D341Med (cell line): ENCODE results near the gene HEATR5A.
"Not testable (repeated sequence)": the region's sequence is repeated elsewhere in the genome, so short reads cannot be mapped to it uniquely, and the experiment has no call there.

Experiments
- DNase-seq: peaks from one replicate; pipeline ENCODE4 v3.0.0; 2012; ENCODE audit warnings: low spot score

Gene HEATR5A

DNA sequence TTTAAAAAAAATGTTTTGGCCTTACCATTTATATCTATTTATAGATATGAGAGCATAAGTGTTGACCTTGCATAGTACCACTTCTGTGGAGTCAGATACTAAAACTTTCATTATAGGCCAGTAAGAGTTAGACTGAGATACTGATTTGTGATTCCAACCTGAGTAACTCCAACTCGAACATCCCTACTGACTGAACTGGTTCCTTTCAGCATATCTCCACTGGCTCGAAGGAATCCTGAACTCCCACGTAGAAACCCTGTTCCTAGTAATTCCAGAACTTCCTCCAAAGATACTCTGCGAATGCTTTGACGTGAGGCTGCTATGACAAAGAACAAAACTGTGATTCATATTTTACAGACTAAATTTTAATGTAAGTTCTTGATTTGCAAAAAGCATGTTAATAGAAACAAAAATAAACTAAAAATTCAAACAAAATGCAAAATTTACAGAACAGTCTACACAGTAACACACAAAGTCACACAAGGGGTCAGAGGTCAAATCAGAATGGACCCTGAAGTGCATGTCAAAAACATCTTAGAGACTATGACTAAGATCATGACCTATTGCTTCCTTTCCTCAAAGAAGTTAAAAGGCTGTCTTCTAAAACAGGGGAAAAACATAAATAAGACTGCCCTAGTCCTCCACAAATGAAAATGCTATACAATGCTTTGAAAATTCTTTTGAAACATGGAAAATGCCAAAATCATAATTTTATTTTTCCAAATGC, 31.5 kb downstream of the HEATR5A start:
- no peak for DNase-seq

DNA sequence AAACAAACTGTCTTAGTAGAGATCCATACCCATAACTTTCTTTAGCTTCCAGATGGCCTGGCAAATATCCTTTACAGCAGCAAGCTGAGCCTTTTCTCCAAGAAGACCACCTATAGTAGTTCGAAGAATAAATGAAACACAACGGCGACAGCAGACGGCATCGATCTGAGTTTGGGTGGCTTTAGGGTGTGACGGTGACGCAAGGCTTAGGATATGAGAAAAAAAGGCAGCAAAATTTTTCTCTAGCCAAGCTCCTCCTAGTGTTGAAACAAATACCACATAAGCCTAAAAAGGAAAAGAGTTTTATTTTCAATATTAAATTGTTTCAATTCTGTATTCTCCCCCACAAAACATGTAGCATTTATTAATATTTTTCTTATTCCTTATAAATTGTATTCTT, 33.3 kb downstream of the HEATR5A start:
- DNase-seq, result no peak

DNA sequence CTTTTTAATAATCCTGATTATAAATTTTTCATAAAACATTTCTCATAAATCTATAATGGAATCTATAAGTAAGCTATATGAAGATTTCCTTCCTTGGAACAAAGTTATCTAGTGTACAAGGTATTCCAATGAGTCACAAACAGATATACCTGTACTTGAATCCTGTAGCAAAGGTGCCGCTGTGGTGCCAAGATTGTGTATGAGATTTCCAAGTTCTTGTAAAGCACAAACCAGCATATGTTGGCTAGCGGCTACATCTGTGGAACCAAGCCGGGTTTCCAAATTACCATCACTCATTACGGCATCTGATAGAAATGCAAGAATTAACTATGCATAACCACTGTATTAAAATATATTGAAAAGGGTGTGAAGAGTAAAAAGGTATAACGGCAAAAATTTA, 34.1 kb downstream of the HEATR5A start:
- DNase-seq, result no peak

DNA sequence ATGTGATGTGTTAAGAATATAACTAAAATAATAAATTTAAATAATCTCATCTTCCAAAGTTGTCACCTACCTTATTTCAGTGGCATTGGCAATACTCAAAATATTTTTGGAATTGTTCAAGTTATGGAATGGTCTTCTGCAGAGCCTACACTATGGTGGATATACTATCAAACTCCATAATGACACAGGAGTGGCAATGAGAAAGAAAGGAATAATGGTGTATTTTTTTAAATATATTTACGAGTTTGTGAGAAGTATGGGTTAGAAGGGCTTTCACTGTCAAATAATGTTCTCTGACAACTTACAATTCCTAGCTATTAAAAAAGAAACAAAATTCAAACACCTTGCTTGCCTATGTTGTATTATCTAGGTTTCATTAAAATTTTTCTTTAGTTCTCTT, 38.1 kb downstream of the HEATR5A start:
- no peak for DNase-seq

DNA sequence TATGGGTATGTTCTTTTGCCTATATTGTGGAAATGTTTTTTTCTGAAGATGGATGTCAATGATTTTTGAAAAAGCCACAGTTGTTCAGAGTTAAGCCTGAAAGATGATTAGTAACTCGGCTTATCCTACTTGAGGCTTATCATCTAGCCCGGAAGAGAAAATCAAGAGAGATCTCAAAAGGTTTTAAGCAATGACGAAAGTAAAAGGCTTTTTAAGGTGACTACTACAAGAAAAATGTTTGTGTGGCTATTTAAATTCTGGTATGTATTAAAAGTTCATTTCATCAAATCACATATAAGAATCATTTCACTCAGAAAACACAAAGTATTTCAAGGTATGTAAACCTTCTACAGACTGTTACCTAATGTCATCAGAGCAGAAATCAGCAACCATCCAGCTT, 40.2 kb downstream of the HEATR5A start:
- DNase-seq, result peak; percentile 29

DNA sequence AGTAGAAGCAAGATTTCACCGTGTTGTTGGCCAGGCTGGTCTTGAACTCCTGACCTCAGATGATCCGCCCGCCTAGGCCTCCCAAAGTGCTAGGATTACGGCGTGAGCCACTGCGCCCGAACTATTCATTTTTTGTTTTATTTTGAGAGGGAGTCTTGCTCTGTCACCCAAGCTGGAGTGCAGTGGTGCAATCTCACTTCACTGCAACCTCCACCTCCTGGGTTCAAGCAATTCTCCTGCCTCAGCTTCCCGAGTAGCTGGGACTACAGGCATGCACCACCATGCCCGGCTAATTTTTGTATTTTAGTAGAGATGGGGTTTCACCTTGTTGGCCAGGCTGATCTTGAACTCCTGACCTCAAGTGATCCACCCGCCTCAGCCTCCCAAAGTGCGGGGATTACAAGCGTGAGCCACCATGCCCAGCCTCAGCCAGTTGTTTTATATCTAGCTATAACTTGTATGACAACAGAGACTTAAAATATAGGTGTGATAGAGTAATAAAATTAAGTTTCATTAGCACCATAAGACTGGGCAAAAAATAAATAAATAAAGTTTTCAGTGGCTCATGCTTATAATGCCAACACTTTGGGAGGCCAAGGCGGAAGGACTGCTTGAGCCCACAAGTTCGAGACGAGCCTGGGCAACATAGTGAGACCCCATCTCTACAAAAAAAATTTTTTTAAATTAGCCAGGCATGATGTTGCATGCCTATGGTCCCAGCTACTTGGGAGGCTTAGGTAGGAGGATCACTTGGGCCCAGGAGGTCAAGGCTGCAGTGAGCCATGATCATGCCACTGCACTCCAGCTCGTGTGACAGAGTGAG, 41.0 kb downstream of the HEATR5A start:
- DNase-seq, result not testable (repeated sequence)

DNA sequence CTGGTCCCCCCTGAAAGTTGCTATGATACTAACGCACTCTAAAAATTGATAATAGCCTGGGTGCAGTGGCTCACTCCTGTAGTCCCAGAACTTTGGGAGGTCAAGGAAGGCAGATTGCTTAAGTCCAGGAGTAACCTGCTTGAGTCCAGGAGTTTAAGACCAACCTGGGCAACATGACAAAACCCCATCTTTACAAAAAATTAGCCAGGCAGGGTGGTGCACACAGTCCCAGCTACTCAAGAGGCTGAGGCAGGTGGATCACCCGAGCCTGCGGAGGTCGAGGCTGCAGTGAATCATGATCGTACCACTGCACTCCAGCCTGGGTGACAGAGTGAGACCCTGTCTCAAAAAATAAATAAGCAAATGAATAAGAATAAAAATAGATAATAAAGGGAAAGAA, 42.9 kb downstream of the HEATR5A start:
- no peak for DNase-seq

DNA sequence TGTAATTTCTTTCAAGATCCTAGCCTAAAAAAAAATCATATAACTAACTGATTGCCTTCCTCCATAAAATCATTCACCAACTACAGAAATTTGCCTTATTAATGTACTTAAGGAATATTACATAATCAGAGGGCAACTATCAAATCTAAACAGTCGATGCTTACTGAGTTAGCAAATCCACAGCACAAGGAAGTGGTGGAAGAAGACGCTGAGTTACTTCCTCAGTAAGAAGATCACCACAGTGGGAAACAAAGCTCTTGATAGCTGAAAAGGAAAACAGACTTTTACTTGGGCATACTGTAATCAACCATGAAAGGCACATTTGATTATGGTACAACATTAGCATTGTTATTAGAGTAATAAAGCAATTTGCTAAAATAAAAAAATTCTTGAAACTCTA, 48.7 kb downstream of the HEATR5A start:
- no peak for DNase-seq

DNA sequence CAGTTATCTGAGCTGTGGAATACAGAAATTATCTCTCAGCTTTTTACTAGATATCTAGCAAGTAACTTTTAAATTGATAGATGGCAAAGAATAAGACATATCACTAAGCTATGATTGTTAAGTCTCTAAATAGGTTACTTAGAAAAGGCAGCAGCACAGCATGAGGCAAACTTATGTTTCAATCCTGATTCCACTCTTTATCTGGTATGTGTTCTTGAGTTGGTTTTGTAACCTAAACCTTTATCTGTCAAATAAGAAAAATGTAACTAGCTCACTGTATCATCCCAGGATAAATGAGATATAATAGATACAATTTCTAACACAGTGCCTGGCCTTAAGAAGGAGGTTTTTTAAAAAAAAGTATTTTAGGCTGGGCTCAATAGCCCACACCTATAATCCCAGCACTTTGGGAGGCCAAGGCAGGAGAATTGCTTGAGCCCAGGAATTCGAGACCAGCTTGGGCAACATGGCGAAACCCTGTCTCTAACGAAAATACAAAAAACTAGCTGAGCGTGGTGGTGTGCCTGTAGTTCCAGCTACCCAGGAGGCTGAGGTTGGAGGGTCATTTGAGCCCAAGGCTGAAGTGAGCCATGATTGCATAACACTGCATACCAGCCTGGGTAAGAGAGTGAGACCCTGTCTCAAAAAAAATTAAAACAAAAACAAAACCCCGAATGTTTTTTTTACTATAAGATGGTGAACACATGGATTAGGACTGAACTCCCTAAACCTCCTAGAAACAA, 56.8 kb downstream of the HEATR5A start:
- DNase-seq, result no peak

DNA sequence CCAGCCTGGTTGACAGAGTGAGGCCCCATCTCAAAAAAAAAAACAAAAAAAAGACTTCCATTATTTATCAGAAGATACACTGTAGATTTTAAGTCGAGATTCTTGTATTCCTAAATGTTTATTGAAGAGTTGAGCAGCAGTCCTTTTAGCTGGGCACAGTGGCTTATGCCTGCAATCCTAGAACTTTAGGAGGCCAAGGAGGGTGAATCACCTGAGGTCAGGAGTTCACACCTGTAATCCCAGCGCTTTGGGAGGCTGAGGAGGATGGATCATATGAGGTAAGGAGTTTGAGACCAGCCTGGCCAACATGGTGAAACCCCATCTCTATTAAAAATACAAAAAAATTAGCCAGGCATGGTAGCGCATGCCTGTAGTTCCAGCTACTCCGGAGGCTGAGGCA, 57.6 kb downstream of the HEATR5A start:
- DNase-seq, result no peak

DNA sequence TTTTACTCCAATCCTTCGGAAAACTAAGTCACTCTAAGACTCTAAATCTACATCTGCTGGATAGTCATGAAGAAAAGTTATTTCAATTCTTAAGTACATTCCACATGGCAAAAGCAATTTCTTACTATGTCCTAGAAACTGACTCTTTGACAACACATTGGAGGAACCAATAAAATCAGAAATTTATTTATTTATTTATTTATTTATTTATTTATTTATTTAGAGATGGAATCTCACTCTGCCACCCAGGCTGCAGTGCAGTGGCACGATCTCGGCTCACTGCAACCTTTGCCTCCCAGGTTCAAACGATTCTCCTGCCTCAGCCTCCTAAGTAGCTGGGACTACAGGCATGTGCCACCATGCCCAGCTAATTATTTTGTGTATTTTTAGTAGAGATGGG, 58.6 kb downstream of the HEATR5A start:
- not testable (repeated sequence) for DNase-seq

DNA sequence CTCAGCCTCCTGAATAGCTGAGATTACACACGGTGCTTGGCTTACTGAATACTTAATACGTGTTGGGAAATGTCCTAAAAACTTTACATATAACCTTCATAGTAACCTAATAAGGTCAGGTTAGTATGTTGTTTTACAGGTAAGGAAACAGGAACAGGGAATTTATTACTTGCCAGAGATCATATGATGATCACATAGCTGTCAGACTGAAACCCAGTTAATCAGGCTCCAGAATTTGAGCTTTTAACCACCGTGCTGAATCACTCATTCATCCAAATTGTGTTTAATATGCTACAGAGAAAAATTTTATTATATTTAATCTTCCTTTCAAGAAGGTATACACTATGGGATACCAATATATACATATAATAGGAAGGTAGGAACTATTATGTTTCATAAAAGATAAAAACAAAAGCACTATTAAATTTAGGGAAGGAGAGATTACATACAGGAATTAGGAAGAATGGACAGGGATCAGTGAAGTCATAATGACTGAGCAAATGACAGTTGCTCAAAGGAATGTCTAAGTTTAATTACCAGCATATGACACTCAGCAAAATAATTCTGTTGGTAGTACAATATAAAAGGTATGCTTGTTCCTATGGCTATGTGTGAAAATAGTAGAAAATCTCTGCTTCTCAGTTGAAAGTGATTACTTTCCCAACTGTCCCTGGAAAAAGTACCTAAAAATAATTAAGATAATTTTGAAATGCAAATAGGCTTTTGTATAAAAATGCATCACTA, 59.3 kb downstream of the HEATR5A start:
- DNase-seq, result no peak

DNA sequence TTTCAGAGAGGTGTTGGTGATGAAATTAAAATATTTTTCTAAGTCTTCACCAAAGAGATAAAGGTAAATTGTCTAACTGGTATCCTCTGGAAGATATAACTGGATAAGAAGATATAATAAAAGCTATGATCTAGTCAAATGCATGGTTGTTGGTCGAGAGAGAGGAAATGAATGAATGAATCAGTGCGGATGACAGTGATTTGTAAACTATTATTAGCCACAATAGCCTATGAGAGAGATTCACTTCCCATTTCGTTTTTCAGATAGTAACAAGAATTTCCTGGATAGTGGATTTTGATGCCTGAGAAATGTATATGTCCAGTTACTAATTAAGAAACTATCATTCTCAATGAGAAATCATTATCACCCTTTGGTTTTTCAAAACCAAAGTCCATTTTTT, 63.1 kb downstream of the HEATR5A start:
- no peak for DNase-seq

DNA sequence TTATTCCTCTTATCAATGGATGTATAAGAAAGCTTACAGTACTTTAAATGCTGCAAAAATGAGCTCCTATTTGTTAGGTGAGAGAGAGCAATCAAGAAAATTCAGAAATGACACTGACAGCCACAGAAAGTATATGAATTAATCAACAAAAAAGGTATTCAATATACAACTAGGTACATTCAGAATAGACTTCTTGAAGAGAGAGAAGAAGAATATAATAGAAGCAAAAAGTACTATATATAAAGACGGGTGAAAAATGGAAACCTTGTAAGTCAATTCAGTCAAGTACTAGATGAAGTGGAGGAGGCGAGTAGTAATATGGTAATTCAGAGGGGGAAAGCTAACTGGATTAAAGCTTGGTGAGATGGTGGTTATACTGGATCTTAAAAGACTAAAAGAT, 74.3 kb downstream of the HEATR5A start:
- DNase-seq, result no peak

DNA sequence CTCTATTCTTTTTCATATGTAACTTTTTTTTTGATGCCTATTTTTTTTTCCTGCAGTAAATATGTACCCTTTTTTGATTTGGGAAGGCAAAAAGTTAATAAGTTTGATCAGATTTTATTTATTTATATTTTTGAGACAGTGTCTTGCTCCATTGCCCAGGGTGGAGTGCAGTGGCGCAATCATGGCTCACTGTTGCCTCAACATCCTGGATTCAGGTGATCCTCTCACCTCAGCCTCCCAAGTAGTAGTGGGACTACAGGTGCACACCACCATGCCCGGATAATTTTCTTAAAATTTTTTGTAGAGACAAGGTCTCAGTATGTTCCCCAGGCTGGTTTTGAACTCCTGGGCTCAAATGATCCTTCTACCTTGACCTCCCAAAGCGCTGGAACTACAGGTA, 79.1 kb downstream of the HEATR5A start:
- no peak for DNase-seq

DNA sequence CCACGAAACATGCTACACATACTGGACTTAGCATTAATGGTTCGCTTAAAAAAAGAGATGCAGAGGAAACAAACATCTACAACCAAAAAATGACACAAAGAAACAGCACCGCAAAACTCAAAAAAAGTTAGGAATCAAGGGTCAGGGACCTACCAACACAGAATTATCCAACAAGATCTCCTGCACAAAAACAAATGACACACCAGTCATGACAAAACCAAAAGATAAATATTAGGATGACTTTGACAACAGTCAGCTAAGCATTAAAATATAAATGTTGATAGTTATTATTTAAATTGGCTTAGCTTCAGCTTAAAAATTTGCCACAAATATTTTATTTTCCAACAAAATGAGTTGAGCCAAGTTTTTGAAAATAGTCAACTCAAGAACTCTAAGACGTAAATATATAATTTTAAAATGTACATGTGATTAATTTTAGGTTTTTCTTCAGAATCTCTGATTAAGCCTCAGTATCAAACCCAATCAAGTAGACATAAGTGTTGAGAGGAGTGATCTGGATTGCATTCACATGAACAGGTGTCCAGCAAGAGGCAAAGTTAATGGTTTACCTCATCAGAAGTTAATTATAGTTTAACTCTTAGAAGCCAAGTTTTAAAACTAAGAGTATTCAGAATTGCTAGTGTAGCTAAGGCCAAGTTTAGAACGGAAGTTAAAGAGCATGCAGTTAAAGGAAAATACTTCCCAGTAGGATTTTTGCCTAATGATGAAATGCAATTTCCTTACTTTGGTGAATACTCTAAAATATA, 79.9 kb downstream of the HEATR5A start:
- DNase-seq, result no peak

DNA sequence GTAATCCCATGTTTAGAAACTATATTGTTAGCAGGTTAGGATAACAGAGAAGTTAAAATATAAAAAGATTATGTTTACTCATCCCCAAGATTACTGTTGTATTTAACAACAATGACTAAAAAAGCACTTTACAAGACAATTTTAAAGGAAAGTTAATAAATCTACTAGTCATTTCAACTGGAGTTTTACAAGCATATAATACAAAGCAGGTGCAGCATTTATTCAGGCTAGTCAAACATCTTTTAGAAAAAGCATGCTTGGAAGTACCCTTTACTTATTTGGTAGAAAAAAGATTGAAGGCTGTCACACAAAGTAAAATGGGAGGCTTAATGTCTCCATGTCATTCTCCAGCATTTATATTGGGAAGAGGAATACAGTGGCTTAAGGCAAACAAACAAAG, 80.6 kb downstream of the HEATR5A start:
- DNase-seq, result no peak

DNA sequence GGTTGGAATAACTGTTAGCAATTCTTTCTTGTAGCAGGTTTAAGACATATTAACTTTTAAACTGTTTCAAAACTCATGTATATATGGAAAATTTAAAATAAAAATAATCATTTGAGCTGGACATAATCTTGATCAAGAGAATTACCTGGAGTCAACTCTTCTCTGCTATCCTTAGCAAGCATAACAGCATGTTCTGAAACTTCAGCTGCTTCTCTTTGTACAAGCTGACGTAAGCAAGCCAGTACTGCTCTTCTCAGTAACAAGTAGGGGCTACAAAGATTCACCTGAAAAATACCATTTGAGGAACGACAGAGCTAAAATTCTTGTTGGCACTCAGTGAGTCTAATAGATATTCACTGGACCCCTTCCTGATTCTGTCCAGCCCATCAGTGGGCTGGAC, 83.0 kb downstream of the HEATR5A start:
- no peak for DNase-seq

DNA sequence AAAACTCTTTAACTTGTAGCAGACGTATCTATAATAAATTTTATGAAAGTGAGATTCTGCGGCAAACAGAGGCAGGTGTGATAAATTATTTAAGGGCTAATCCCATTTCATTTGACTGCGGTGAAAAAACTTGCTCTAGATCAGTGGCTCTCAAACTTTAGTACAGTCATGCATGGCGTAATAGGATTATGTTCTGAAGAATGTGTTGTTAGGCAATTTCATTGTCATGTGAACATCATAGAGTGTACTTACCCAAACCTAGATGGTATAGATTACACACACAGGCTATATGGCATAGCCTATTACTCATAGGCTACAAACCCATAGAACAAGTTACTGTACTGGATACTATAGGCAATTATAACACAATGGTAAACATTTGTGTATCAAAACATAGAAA, 83.7 kb downstream of the HEATR5A start:
- peak; percentile 24 for DNase-seq

DNA sequence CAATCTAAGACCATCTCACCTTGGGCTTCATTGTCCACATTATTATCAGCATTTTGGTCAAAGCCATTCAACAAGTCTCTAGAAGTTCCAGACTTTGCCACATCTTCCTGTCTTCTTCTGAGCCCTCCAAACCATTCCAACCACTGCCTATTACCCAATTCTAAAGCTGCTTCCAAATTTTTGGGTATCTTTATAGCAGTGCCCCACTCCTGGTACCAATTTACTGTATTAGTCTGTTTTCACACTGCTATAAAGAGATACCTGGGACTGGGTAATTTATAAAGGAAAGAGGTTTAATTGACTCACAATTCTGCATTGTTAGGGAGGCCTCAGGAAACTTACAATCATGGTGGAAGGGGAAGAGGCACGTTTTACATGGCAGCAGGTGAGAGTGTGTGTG, 89.0 kb downstream of the HEATR5A start:
- DNase-seq, result not testable (repeated sequence)

DNA sequence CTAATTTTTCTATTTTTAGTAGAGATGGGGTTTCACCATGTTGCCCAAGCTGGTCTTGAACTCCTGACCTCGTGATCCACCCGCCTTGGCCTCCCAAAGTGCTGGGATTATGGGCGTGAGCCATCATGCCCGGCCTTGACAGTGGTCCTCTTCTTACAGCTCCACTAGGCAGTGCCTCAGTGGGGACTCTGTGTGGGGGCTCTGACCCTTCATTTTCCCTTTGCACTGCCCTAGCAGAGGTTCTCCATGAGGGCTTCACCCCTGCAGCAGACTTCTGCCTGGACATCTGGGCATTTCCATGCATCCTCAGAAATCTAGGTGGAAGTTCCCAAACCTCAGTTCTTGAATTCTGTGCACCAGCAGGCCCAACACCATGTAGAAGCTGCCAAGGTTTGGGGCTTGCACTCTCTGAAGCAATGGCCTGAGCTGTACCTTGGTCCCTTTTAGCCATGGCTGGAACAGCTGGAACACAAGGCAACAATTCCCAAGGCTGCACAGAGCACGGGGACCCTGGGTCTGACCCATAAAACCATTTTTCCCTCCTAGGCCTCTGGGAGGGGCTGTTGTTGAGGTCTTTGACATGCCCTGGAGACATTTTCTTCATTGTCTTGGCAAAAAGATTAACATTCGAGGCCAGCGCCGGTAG, 90.4 kb downstream of the HEATR5A start:
- DNase-seq, result not testable (repeated sequence)
